GM18867 (cell line): ENCODE results near the gene AICDA.

Source experiments
- ATAC-seq: cut with Tn5 transposase; IDR thresholded peaks from one replicate; pipeline ENCODE4 v1.9.1; 2021; ENCODE audit warnings: mild to moderate bottlenecking, moderate library complexity; ENCODE audit not compliant: unreplicated experiment

The AICDA gene

GRCh38 chr12:8559676-8560075 is 53.0 kb downstream of the AICDA start:
- ATAC-seq: no peak

GRCh38 chr12:8556531-8557097 is 56.0 kb downstream of the AICDA start:
- no peak for ATAC-seq

- ATAC-seq: no peak
Observed at GRCh38 chr12:8554451-8555195, 58.0 kb downstream of the AICDA start.

GRCh38 chr12:8553088-8553627 is 59.5 kb downstream of the AICDA start:
- ATAC-seq: no peak
